Gastroesophageal sphincter (tissue), 4 donors: ENCODE data around the gene TERB1. TPM values are rescaled to one million over a fixed set of nuclear protein-coding genes. Genes with fewer than 3 reads are reported as not detected.
A peak's percentile ranks its signal among the peaks of the same experiment; 100 is the strongest.

Source experiments
- ATAC-seq: fragments of 150-250 bp; one replicate; pipeline ENCODE4 v1.9.1; 2016; ENCODE audit warnings: mild to moderate bottlenecking, moderate library complexity
- H3K27ac ChIP-seq, 4 donors: fragments of 200-600 bp; sonication (generic) in 3 of 4; 1 replicate in 3 of 4; 2 replicates in 1 of 4; pipeline ENCODE4 v1.5.1; 2016 to 2019
- H3K27me3 ChIP-seq: fragments of 200-600 bp; sonication (generic); one replicate; pipeline ENCODE4 v1.5.1; 2019
- H3K36me3 ChIP-seq, 2 donors: fragments of 200-600 bp; sonication (generic); one replicate each; pipeline ENCODE4 v1.5.1; 2019; ENCODE audit warnings: control low read depth in 1 of 2
- H3K4me1 ChIP-seq, 3 donors: fragments of 200-600 bp; sonication (generic); 1 replicate in 2 of 3; 2 replicates in 1 of 3; pipeline ENCODE4 v1.5.1; 2016 to 2019; ENCODE audit warnings: control low read depth in 2 of 3
- H3K4me3 ChIP-seq, 2 donors: fragments of 200-600 bp; sonication (generic); one replicate each; pipeline ENCODE4 v1.5.1; 2019; ENCODE audit warnings: mild to moderate bottlenecking in 1 of 2, moderate library complexity in 1 of 2
- H3K9me3 ChIP-seq, 3 donors: fragments of 200-600 bp; sonication (generic); one replicate each; pipeline ENCODE4 v1.5.1; 2017 to 2019; ENCODE audit warnings: control low read depth in 2 of 3
- CTCF ChIP-seq, 4 experiments: fragments of 200-600 bp in 2 of 4; fragments of 450-650 bp in 2 of 4; sonication (generic) in 1 of 4; IDR thresholded peaks; one replicate each; pipeline ENCODE4 v1.5.1; 2017 to 2019; ENCODE audit warnings: antibody characterized with exemption in 4 of 4, mild to moderate bottlenecking in 2 of 4, moderate library complexity in 2 of 4
- EP300 ChIP-seq: sonication (generic); formaldehyde crosslinking; IDR thresholded peaks from one replicate; pipeline ENCODE4 v1.6.1; 2017; ENCODE audit warnings: antibody characterized with exemption, mild to moderate bottlenecking
- POLR2A ChIP-seq, 2 donors: fragments of 450-650 bp; IDR thresholded peaks; one replicate each; pipeline ENCODE4 v1.6.1; 2017; ENCODE audit warnings: antibody characterized with exemption in 2 of 2, mild to moderate bottlenecking in 2 of 2, moderate library complexity in 1 of 2
- POLR2AphosphoS5 ChIP-seq: sonication (generic); formaldehyde crosslinking; IDR thresholded peaks from one replicate; pipeline ENCODE4 v1.6.1; 2017; ENCODE audit warnings: antibody characterized with exemption
- WGBS, 2 donors: methylation state at CpG; one replicate each; pipeline ENCODE4 v1.1.5; 2018; ENCODE audit warnings: low coverage in 1 of 2; 5-methylcytosine and 5-hydroxymethylcytosine counted together
- total RNA-seq, 4 donors: library from RNA; depleted of rRNA; stranded (reverse); fragments of >200 nt; gene quantifications; one replicate each; pipeline ENCODE4 v1.1.0, GENCODE V29; 2016

Gene TERB1
- total RNA-seq, 4 donors from 2014 or later: 0.40 TPM; not detected in 3

GRCh38 chr16:66758086-66758485 lies 43.3 kb downstream of the TERB1 start:
- Histone ChIP-seq H3K4me3 (no peak overlapping the region), H3K36me3 (no peaks in the 10 kb centered on the region), H3K27me3 (no peaks in the 10 kb centered on the region), H3K27ac (no peak overlapping the region), H3K4me1 (no peaks in the 10 kb centered on the region), H3K9me3 (no peaks in the 10 kb centered on the region)
- TF ChIP-seq POLR2AphosphoS5 (no peak), POLR2A (IDR thresholded peaks at IDR 0.05) (no peak), EP300 (no peak), CTCF (IDR thresholded peaks at IDR 0.05) (no peak)
- ATAC-seq: no peak

- Histone ChIP-seq H3K9me3 (no peaks in the 10 kb centered on the region), H3K4me1 (peaks cover 2 to 25% (median 8%) of the 10 kb centered on the region in 3 donors), H3K4me3 (no peak overlapping the region), H3K36me3 (no peaks in the 10 kb centered on the region), H3K27ac (no peak overlapping the region), H3K27me3 (no peaks in the 10 kb centered on the region)
- ATAC-seq: no peak
- 72 to 73% methylated on average over 3 of the region's 3 CpGs for WGBS, 2 donors
- TF ChIP-seq EP300 (no peak), POLR2A (IDR thresholded peaks at IDR 0.05) (no peak), CTCF (IDR thresholded peaks at IDR 0.05) (no peak), POLR2AphosphoS5 (no peak)
Observed at GRCh38 chr16:66754819-66755218, 46.6 kb downstream of the TERB1 start.

GRCh38 chr16:66754211-66754610 lies 47.2 kb downstream of the TERB1 start:
- ATAC-seq: no peak
- Histone ChIP-seq H3K4me3 (no peak overlapping the region), H3K27me3 (no peaks in the 10 kb centered on the region), H3K36me3 (peaks cover 0 to 2% of the 10 kb centered on the region in 2 donors), H3K9me3 (no peaks in the 10 kb centered on the region), H3K4me1 (peaks cover 2 to 31% (median 14%) of the 10 kb centered on the region in 3 donors), H3K27ac (no peak overlapping the region)
- no peak for TF ChIP-seq CTCF (IDR thresholded peaks at IDR 0.05)
- no peak for TF ChIP-seq EP300
- no peak for TF ChIP-seq POLR2AphosphoS5
- TF ChIP-seq POLR2A (IDR thresholded peaks at IDR 0.05): no peak
- WGBS, 2 donors: 92 to 95% methylated on average over 2 of the region's 2 CpGs

GRCh38 chr16:66752958-66753357 lies 48.4 kb downstream of the TERB1 start:
- ATAC-seq: no peak
- Histone ChIP-seq H3K27ac (no peak overlapping the region), H3K4me3 (no peak overlapping the region), H3K27me3 (no peaks in the 10 kb centered on the region), H3K4me1 (peaks cover 2 to 43% (median 21%) of the 10 kb centered on the region in 3 donors), H3K36me3 (peaks cover 0 to 14% of the 10 kb centered on the region in 2 donors), H3K9me3 (no peaks in the 10 kb centered on the region)
- TF ChIP-seq CTCF (IDR thresholded peaks at IDR 0.05) (no peak), POLR2A (IDR thresholded peaks at IDR 0.05) (no peak), EP300 (no peak), POLR2AphosphoS5 (no peak)
- 100% methylated on average over 1 to 2 of the region's 2 CpGs for WGBS, 2 donors

- Histone ChIP-seq H3K27ac (peak overlapping the region in 2 of 4 donors; percentile 92 to 97), H3K36me3 (peaks cover 0 to 20% of the 10 kb centered on the region in 2 donors), H3K4me3 (peak overlapping the region in 1 of 2 donors; percentile 100), H3K4me1 (peaks cover 2 to 49% (median 21%) of the 10 kb centered on the region in 3 donors), H3K27me3 (no peaks in the 10 kb centered on the region), H3K9me3 (no peaks in the 10 kb centered on the region)
- WGBS, 2 donors: 54 to 75% methylated on average over 6 of the region's 6 CpGs
- no peak for ATAC-seq
- TF ChIP-seq POLR2AphosphoS5 (no peak), EP300 (no peak), CTCF (IDR thresholded peaks at IDR 0.05) (no peak), POLR2A (IDR thresholded peaks at IDR 0.05) (no peak)
Observed at GRCh38 chr16:66752379-66752778, 49.0 kb downstream of the TERB1 start.
